Activated CD4-positive, alpha-beta T cell treated with anti-CD3 and anti-CD28 coated beads, Interleukin-2, Interleukin-6, amounts not matched to agents 100 ng/mL and 50 ng/mL, durations not matched to agents 16 hours and 8 hours (primary cell): Measurements from ENCODE around the gene RXFP4.
"Not testable (repeated sequence)": the region's sequence is repeated elsewhere in the genome, so short reads cannot be mapped to it uniquely, and the experiment has no call there.

Experiments
- DNase-seq: peaks from one replicate; pipeline ENCODE4 v3.0.0-alpha.2; 2020

The RXFP4 gene, protein sequence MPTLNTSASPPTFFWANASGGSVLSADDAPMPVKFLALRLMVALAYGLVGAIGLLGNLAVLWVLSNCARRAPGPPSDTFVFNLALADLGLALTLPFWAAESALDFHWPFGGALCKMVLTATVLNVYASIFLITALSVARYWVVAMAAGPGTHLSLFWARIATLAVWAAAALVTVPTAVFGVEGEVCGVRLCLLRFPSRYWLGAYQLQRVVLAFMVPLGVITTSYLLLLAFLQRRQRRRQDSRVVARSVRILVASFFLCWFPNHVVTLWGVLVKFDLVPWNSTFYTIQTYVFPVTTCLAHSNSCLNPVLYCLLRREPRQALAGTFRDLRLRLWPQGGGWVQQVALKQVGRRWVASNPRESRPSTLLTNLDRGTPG

DNA sequence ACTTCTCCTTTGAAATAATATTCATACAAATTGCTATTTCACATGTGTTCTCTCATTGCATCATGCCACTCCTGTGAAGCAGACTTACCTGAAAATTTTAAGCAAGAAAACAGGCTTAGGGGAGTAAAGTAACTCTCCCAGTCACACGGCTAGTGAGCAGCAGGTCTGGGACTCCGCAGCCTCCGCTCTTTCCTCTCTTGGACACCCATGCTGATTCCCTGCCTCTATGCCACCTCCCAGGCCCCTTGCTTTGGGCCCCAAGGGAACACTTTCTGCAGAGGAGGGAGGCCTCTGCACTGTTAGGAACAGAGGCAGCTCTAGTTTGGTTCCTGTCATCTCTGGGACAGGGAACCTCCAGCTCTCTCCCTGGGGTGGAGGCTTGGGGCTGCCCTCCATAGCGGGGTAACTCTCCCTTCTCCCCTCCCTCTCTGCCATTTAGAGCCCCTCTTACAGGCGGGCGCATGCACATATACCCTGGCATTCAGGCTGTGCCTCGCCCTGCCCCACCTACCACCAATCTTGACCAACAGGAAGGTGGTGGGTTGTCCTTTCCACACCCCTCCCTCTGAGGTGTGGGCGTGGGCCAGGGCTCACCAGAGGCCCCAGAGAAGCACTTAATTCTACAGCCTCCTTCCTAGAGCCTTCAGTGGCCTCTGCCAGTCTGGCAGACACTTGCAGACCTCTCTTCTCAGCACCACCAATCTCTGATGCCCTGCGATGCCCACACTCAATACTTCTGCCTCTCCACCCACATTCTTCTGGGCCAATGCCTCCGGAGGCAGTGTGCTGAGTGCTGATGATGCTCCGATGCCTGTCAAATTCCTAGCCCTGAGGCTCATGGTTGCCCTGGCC, at the start of gene RXFP4:
Gene RXFP4, plus strand, starts transcription at position 646 of the 852 bp plus-strand sequence. Its CDS starts 72 bp downstream, at position 718.
- DNase-seq = no peak

DNA sequence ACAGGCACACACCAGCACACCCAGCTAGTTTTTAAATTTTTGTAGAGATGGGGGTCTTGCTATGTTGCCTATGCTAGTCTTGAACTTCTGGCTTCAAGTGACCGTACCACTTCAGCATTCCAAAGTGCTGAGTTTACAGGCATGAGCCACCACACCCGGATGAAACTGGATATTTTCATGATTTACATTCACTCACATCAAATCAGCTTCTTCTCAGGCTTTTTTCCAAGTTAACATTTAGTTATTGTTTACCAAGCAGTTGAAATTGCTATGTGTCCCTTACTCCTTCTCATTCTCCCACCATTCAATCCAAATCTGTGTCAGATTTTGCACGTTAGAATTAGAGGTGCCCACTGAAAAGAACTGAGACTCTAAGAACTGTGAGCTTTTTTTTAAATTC, 48.6 kb upstream of the RXFP4 start:
- no peak for DNase-seq

DNA sequence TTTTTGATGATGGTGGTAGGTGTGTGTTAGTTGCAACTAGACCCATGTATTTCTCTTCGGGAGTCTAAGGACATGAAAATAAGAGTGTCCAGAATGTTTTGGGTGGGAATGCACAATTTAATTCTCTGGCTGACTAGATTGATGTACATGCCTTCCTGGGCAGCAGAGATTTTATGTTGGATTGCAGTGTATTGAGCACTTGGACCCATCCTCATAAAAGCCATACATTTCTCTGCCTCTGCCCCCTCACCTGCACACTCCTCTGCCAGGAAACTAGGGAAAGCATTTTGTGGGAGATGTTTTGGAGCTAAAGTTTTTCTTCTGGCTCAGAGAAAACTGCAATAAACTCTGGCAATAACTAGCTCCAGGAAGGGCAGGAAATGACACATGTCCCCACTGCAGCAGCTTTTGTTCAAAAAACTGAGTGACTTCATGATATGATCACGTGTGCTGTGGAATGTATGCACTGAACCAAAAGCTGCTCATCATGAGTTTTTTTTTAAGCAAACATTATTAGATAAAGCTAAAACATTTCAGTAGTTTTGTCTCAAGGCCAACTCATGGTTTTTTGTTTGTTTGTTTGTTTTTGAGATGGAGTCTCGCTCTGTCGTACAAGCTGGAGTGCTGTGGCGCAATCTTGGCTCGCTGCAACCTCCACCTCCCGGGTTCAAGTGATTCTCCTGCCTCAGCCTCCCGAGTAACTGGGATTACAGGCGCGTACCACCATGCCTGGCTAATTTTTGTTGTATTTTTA, 47.9 kb upstream of the RXFP4 start:
- DNase-seq = peak; percentile 44

DNA sequence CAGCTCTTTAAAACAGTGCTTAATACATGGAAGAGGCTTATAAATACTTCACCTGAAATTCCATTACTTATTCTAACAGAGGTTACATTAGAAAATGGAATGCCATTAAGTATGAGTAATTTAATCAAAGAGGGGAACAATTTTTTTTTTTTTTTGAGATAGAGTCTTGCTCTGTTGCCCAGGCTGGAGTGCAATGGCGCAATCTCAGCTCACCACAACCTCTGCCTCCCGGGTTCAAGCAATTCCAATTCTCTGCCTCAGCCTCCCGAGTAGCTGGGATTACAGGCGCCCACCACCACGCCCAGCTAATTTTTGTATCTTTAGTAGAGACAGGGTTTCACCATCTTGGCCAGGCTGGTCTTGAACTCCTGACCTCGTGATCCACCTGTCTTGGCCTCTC, 45.8 kb upstream of the RXFP4 start:
- DNase-seq = not testable (repeated sequence)

DNA sequence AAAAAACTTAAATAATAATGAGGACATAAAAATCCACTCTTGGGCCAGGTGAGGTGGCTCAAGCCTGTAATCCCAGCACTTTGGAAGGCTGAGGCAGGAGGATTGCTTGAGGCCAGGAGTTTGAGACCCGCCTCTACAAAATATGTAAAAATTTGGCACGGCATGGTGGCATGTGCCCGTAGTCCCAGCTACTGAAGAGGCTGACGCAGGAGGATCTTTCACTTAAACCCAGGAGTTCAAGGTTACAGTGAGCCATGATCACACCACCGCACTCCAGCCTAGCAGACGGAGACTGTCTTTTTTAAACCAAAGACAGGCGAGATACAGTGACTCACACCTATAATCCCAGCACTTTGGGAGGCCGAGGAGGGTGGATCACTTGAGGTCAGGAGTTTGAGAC, 45.0 kb upstream of the RXFP4 start:
- DNase-seq = not testable (repeated sequence)

DNA sequence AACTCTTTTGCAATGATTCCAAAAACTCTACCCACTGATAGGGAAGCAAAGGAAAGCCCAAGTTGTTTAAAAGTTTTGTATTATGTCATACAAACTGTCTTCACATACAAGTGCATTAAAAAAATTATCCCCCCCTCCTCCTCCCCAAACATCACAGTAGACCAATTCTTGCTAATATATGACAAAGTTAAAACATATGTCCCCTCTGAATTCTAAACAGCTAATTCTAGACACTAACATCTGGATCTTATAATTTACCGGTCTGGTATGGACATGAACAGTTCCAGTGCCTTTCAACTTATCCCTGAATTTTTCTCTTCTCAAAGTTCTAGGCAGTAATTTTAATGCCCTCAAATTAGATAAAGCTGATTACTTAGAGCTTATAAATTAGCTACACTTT, 43.7 kb upstream of the RXFP4 start:
- no peak for DNase-seq

DNA sequence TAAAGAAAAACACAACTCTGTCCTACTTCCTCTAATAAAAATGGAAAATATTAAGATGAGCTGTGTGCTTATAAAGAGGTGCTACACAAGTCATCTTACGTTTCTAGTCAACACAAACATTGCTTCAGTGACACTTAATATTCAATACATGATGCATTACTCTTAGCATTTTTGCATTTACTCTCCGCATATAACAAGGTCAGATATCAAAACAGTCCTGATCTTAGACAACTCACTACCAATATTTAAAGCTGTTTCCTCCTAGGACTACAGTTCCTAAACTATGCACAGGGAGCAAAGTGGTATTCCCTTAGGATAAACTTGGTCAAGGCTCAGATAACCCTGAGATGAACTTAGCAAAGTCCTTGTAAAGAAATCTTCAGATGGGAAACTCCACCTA, 42.5 kb upstream of the RXFP4 start:
- DNase-seq = no peak

DNA sequence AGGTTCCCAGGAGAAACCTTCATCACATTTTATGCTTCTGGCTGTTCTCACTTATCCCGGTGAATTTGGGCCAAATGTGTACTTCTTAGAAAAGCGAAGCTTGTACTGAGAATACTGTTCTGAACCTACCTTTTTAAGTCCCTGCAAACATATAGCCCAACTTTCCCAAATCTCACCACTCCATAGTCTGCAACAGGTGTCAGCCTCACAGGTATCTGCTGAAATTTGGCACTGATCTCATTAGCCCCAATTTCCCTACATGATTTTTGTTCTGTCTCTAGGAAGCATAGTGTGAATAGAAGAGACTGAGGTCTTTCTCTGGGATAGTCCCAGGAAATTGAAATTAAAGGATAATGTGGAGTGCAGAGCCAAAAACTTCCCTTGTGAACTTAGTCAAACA, 41.8 kb upstream of the RXFP4 start:
- DNase-seq = no peak

DNA sequence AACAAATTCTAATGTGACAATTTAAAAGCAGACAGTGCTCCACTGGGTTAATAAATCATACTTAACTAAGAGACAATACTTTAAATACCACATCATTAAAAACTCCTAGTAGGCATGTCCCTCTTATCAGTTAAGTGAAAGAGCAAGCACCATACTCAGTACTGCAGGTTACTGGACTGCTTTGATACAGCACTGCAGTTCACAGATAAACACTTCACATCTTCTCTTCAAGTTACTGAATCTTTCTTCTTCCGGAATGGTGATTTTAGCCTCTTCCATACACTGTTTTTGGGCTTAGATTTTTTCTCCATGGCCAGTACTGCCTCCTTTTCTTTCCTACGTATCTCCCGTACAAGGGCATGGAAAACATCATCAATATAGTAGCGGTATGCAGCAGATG, 41.3 kb upstream of the RXFP4 start:
- DNase-seq = no peak

DNA sequence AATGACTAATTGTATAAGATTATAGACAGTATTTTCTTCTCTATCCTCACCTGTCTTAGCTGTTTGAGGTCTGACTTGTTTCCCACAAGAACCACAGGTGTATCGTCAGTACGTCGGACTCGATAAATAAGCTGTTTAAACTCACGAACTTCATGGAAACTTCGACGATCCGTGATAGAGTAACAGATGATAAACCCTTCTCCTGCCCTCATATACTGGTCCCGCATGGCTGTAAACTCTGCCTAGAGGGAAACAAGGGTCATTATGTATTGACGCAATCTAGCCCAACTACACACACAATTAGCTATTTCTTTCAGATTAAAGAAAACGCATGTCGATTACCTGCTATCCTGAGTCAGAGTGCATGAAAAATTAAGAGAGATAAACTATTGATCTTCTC, 37.2 kb upstream of the RXFP4 start:
- no peak for DNase-seq

DNA sequence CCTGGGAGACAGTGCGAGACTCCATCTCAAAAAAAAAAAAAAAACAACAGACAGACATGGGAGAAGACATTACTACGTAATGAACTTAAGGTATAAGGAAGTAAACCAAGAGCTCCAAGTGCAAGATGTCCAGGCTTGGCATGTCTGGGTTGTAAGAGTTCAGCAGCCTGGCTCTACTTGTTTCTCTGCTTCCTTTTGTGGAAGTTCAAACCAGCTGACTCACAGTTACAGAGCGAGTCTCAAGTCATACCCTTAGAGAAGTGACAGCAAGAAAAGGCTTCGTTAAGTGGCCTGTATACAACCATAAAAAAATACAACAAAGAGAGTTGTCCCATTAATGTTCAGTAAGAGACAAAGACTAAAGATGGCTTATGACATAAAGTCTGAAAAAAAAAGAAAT, 31.5 kb upstream of the RXFP4 start:
- DNase-seq = no peak

DNA sequence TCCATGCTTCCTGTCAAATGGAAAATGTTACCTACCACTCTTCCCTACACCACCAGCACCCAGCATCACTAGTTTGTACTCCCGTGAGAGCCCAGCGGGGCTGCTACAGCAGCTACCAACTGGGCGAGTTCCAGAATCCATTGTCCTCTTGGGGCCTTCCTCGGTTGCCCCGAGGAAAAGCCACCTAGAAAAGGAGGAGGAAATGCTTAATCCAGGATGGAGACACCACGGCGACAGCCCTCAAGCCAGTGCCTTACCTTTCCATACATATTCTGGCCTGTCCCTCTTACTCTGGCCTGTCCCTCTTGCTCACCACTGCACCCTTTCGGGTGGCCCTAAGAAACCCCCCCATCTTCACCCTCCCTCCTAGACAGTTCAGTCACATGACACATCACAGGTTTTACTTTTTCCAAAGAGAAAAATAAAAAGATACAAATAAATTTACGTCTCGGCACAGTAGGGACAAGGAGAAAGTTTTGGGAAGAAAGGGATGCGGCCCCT, 30.8 kb upstream of the RXFP4 start:
- DNase-seq = no peak

DNA sequence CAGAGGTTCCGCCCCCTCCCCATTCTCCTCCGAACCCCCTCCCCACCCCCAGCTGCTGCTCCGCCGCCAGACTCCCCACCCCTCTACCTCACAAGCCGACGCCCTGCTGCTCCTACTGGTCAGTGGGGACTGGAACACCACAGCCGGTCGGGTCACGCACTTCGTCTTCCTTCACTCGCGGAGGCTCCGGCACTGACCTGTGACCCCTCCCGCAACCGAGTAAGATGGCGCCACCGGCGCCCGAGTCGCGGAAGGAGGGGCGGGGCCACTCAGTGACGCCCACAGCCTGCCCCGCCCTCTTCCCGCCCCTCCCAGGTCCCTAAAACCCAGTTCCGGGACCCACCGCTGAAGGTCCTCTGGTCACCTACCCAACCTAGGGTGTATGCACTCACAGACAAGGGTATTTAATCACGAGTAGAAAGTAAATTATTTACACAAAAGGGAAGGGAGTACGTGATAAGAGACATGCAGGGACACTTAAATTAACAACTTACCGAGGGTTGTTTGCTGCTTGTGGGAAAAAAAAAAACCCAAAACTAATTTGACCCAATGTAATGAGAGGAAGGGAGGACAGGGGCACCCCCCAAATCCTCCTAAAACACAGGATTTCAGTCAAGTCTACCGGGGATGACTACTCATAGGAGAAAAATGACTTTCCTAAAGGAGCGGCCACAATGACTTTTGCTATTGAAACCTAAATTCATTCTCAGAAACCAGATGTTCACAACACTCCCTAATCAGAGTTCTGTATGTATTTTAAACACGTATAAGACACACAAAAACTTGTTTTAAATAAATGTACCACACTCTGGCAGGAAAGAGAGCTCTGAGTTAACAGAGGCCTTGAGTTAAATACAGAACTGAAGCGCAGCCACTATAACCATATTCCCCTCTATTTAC, 30.0 kb upstream of the RXFP4 start, which contains the start of gene RIT1:
Gene RIT1, minus strand, starts transcription at position 194 of the 900 bp plus-strand sequence. CDS start 588 bp downstream, outside the sequence.
- DNase-seq = peak; percentile 93

DNA sequence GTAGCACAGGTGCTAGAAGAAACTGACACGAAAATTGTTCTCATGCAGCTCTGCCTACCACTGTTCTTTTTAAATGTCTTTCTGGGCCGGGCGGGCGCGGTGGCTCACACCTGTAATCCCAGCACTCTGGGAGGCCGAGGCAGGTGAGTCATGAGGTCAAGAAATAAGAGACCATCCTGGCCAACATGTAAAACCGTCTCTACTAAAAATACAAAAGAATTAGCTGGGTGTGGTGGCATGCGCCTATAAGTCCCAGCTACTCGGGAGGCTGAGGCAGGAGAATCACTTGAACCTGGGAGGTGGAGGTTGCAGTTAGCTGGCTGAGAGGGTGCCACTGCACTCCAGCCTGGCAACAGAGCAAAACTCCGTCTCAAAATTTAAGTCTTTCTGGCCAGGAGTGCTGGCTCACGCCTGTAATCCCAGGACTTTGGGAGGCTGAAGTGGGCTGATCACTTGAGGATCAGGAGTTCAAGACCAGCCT, 29.3 kb upstream of the RXFP4 start:
- no peak for DNase-seq

DNA sequence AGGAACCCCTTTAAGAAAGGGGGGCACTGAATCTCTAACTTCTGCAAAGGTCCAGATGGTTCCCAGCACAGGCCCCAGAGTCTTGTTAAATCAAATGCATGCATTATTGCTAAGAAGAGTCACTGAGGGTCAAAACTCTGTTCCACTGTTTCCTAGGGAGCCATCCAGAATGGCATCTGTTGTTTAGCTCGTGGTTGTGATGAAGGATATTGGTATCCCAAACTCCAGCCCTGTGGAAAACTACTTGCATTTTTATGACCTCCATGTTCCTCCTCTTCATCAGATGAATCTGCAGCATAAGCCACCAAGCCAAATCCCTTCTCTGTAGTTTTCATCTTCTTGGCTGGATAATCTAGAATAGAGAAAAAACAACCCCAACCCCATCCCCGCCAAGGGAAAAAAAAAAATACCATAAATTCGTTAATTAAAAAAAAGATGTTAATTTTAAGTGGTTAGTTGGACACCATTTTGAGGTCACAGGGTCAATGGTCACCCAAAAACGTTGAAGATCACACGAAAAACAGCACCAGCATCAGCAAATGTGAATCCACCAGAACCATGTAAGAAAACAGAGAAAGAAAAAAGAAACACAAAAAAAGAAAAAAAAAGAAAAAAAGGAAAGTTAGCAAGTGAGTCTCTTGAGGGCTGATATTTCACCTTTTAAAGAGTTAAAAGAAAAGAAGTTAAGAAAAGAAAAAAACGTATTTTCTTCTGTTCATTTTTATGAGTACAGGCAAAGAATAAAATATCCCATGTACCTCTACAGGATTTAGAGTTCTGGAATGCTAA, 27.3 kb upstream of the RXFP4 start:
- DNase-seq = no peak

DNA sequence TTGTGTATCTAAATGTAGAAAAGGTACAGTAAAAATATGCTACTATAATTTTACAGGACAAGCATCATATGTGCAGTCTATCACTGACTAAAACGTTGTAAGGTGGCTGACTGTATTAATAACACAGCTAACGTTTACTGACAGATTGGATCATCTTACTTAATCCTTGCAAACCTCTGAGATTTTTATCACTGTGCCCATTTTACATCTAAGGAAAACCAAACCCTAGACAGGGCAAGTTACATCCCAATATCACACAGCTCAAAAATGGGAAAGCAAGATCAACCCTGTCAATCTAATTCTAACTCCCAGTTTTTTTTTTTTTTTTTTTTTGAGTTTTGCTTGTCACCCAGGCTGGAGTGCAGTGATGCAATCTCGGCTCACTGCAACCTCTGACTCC, 22.8 kb upstream of the RXFP4 start:
- DNase-seq = no peak

DNA sequence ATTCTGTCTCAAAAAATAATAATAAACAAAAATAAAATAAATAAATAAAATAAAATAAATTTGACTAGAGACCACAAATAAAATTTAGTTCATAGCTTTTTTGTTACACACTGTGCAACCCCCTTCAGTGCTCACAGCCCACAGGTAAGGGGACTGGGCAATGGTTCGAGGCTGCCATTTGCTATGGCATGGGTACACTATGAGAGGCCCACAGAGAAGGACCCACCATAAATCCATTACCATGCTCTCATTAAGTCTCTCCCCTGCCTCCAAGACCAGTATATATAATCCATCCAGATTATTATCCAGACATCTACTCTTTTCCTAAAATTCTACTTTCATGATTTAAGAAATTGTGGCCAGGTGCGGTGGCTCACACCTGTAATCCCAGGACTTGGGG, 21.6 kb upstream of the RXFP4 start:
- DNase-seq = no peak

DNA sequence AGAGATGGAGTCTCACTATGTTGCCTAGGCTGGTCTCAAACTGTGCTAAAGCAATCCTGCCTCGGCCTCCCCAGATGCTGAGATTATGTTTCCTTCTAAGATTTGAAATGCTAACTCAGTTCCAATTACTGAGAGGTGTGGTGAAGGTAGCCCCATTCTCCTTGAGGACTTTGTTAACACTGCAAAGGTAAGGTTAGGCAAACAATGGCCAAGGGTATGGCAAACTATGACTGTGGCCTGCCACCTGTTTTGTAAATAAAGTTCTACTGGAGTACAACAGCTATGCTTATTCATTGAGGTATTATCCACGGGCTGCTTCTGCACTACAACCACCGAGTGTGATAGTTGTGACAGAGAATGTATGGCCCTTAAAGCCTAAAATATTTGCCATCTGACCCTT, 20.7 kb upstream of the RXFP4 start:
- DNase-seq = no peak

DNA sequence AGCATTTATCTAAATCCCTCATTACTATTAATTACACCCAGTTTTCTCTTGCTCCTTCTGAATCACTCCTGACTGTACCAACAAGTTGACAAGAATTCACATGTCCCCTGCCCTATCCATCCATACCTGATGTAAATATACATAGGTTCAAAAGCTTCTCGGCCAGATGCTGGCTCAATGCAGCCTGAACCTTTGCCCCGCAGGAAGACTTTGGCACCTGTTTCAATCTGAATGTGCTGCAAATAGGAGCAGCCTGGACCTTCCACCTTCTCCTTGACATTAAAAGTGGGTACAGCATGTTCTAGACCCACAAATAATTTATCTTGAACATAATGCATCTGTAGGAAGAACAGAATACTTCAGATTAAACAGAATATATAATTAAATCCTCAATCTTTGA, 15.9 kb upstream of the RXFP4 start:
- DNase-seq = no peak

DNA sequence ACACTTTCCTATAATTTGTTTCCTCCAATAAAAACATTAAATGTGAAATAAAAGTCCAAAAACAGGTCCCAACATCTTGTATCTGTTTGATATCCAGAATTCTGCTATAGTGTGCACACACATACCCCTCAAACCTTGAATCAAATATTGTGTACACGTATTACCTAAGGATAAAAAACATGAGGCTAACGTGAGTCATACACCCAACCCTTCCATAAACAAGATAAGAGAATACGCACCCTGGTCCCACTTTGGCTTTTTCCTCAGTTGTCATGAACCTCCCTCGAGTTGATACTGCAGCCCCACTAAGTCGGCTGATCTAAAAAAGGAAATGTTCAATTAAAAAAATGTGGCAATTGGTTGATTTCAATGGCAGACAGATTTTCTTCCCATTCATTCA, 12.4 kb upstream of the RXFP4 start:
- no peak for DNase-seq

DNA sequence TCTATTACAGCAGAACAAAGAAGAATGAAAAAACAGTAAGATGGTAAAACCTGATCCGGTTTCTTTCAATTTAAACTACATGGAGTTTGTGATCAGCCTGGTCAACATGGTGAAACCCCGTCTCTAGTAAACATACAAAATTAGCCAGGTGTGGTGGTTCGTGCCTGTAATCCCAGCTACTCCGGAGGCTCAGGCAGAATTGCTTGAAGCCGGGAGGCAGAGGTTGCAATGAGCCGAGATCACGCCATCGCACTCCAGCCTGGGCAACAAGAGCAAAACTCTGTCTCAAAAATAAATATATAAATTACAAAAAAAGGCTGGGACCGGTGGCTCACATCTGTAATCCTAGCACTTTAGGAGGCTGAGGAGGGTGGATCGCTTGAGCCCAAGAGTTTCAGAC, 10.7 kb upstream of the RXFP4 start:
- DNase-seq = not testable (repeated sequence)
